Psoas muscle (tissue), 8 donors: ENCODE data around the gene HCRTR1. TPM values are rescaled to one million over a fixed set of nuclear protein-coding genes. Genes with fewer than 3 reads are reported as not detected.

Source experiments
- ATAC-seq, 4 donors: fragments of 200-7000 bp; cut with Tn5 transposase; one replicate each; pipeline ENCODE4 v1.9.1; 2020; ENCODE audit warnings: moderate library complexity in 3 of 4, mild to moderate bottlenecking in 2 of 4
- DNase-seq, 2 donors: peaks; one replicate each; pipeline ENCODE4 v3.0.0-alpha.2; 2020
- H3K27ac ChIP-seq: fragments of 200-600 bp; one replicate; pipeline ENCODE4 v1.8.0; 2022
- H3K27me3 ChIP-seq, 3 donors: fragments of 200-600 bp in 1 of 3; one replicate each; pipeline versions ENCODE4 v1.6.1 to v1.8.0; 2013 to 2022; ENCODE audit warnings: low read length in 2 of 3, mild to moderate bottlenecking in 2 of 3, moderate library complexity in 1 of 3; ENCODE audit not compliant: insufficient read depth in 3 of 3
- H3K36me3 ChIP-seq, 2 donors: fragments of 200-600 bp in 1 of 2; one replicate each; pipeline versions ENCODE4 v1.6.1 to v1.8.0; 2013 to 2022; ENCODE audit warnings: low read depth in 1 of 2, mild to moderate bottlenecking in 1 of 2, moderate library complexity in 1 of 2; ENCODE audit not compliant: insufficient read depth in 1 of 2
- H3K4me1 ChIP-seq: fragments of 200-600 bp; one replicate; pipeline ENCODE4 v1.8.0; 2022
- H3K4me3 ChIP-seq: fragments of 200-600 bp; one replicate; pipeline ENCODE4 v1.8.0; 2022; ENCODE audit warnings: mild to moderate bottlenecking
- H3K9me3 ChIP-seq: fragments of 200-600 bp; one replicate; pipeline ENCODE4 v1.8.0; 2022
- CTCF ChIP-seq: fragments of 200-600 bp; IDR thresholded peaks from one replicate; pipeline ENCODE4 v1.8.0; 2022; ENCODE audit warnings: antibody characterized with exemption
- WGBS, 3 donors: extraction: QIAGEN DNeasy Blood & Tissue Kit; methylation state at CpG; one replicate each; pipeline versions ENCODE4 v1.1.6 to v1.1.7; 2013; 5-methylcytosine and 5-hydroxymethylcytosine counted together
- intact Hi-C, 2 donors: fragments of 100-400 bp; cut with DNase I; formaldehyde crosslinking; loops; one replicate each; pipeline versions ENCODE4 v1.11.0 to v1.14.2; 2022
- long read RNA-seq, 2 donors: library from polyadenylated mRNA; unstranded; transcript quantifications; one replicate each; pipeline ENCODE4 v2.0.0, GENCODE V29; 2021
- polyA plus RNA-seq, 3 donors: library from polyadenylated mRNA; stranded (reverse); fragments of 200-250 nt; gene quantifications; one replicate each; pipeline ENCODE4 v1.2.3, GENCODE V29; 2013
- total RNA-seq, 4 donors: library from RNA; stranded (reverse); fragmentation: NEBNext Ultra II Directional in 2 of 4; extraction: Animal tissue kit (Norgen Biotek cat#: 25700) in 2 of 4; gene quantifications; one replicate each; pipeline versions ENCODE4 v1.2.1 to v1.2.4, GENCODE V29; 2021 to 2023
- donor health status: healthy with polysubstance abuse.
- donor health status: DM: no; HTN: no; CAD: no; lungs with moderate emphysema.
- donor health status: Bipolar disorder and iron deficiency.
- donor health status: healthy.
- donor health status: DM: yes; HTN: yes; CAD: no.
- donor health status: DM: no; HTN: no; CAD: no.
- donor health status: DM: no; HTN: no; CAD: no.
- donor health status: DM: yes; HTN: yes; CAD: no.

The HCRTR1 gene
- total RNA-seq: 1 to 10 TPM in 1 of 4 donors, under 1 TPM in 2, not detected in 1; 0.18 to 1.2 (median 0.42) TPM
- polyA plus RNA-seq: under 1 TPM; 0.12 to 0.51 (median 0.27) TPM
- long read RNA-seq, donor 1, partial matches to known transcripts: 0 of 1 reads
- long read RNA-seq, donor 1, other reads (novel, unspliced or antisense): 1 of 1 reads
- long read RNA-seq, donor 2, partial matches to known transcripts: 1 of 3 reads
- long read RNA-seq, donor 2, other reads (novel, unspliced or antisense): 2 of 3 reads

GRCh38 chr1:31617218-31617915 is at the start of gene HCRTR1:
Gene HCRTR1, plus strand, starts transcription at chr1:31617689. Its CDS starts 1,504 bp downstream, at chr1:31619193.
- Histone ChIP-seq H3K4me1 (no peaks in the 10 kb centered on the region), H3K4me3 (peak within 1 kb of the TSS; percentile 71), H3K36me3 (no peaks in the 10 kb centered on the region), H3K9me3 (no peaks in the 10 kb centered on the region), H3K27me3 (peaks cover 0 to 24% (median 7%) of the 10 kb centered on the region in 3 donors), H3K27ac (no peak within 1 kb of the TSS)
- DNase-seq (no peak), ATAC-seq (peak in 3 of 4 donors; percentile 9 to 45 (median 21))
- intact Hi-C loops: no loop called here
- WGBS, 3 donors: 4 to 11% (median 5%) methylated on average over 25 to 47 of the region's 48 CpGs
- no peak for TF ChIP-seq CTCF

- TF ChIP-seq CTCF: no peak
- intact Hi-C loops: loop anchor here (5.0 to 10.0 kb wide), 2 partner anchors 39 to 217 kb away; no protein-coding TSS in a partner anchor
- H3K36me3 ChIP-seq: no peaks in the 10 kb centered on the region
- no peak overlapping the region for H3K4me3 ChIP-seq
- no peak overlapping the region for H3K27ac ChIP-seq
- WGBS, 3 donors: 61 to 74% (median 64%) methylated on average over 10 of the region's 10 CpGs
- H3K4me1 ChIP-seq: peaks cover 4% of the 10 kb centered on the region
- no peaks in the 10 kb centered on the region for H3K9me3 ChIP-seq
- DNase-seq (no peak), ATAC-seq (no peak)
- no peaks in the 10 kb centered on the region for H3K27me3 ChIP-seq
Measured at GRCh38 chr1:31567956-31568570, 49.4 kb upstream of the HCRTR1 start.

GRCh38 chr1:31568895-31569595 is 48.4 kb upstream of the HCRTR1 start:
- peaks cover 5% of the 10 kb centered on the region for H3K4me1 ChIP-seq
- no peak overlapping the region for H3K4me3 ChIP-seq
- H3K9me3 ChIP-seq: no peaks in the 10 kb centered on the region
- no peak for TF ChIP-seq CTCF
- intact Hi-C loops: loop anchor here (5.0 to 10.0 kb wide), 2 partner anchors 38 to 216 kb away; no protein-coding TSS in a partner anchor
- DNase-seq: peak; percentile 52 to 73
- no peaks in the 10 kb centered on the region for H3K36me3 ChIP-seq
- H3K27ac ChIP-seq: no peak overlapping the region
- no peaks in the 10 kb centered on the region for H3K27me3 ChIP-seq
- peak; percentile 84 to 91 (median 88) for ATAC-seq
- WGBS, 3 donors: 32 to 51% (median 41%) methylated on average over 11 of the region's 11 CpGs

GRCh38 chr1:31569596-31570173 is 47.8 kb upstream of the HCRTR1 start:
- Histone ChIP-seq H3K36me3 (no peaks in the 10 kb centered on the region), H3K27me3 (no peaks in the 10 kb centered on the region), H3K27ac (no peak overlapping the region), H3K9me3 (no peaks in the 10 kb centered on the region), H3K4me1 (peaks cover 8% of the 10 kb centered on the region), H3K4me3 (no peak overlapping the region)
- no peak for TF ChIP-seq CTCF
- no peak for DNase-seq
- ATAC-seq: no peak
- WGBS, 3 donors: 69 to 82% (median 72%) methylated on average over 13 of the region's 13 CpGs
- intact Hi-C loops: loop anchor here (5.0 to 10.0 kb wide), 2 partner anchors 38 to 215 kb away; no protein-coding TSS in a partner anchor
